ENCODE measurements around the gene PRUNE2.

DNA sequence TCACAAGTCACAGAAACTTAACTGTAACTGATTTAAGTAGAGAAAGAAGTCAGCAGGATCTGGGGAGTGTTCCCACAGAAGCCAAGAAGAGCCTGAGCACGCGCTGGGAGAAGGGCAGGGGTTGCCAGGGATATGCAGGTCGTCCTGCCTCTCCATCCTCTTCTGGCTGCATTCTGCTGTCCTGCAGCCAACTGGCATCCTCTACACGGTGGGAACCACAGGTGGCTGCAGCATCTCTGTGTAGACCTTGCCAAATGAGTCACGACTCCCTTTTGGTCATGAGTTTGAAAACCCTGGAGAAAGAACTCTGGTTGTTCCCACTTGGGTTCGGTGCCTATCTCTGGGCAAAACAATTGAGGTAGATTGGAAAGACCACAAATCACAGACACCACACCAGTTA, 180.0 kb downstream of the PRUNE2 start:
- TF ChIP-seq EZH2 (IDR thresholded peaks at IDR 0.05; ENCODE audit: borderline replicate concordance, low read depth, low read length) (no peak), EP300 (IDR thresholded peaks at IDR 0.05; ENCODE audit: low read length) (no peak), ZC3H11A (IDR thresholded peaks at IDR 0.05; ENCODE audit: low read depth, low read length) (no peak), SRSF3 (IDR thresholded peaks at IDR 0.05; ENCODE audit: insufficient read depth, low read length) (no peak), CHD2 (IDR thresholded peaks at IDR 0.05; ENCODE audit: low read depth, low read length) (no peak), POLR2A (conservative IDR thresholded peaks at IDR 0.05) (no peak), MCM3 (IDR thresholded peaks at IDR 0.05) (no peak), ZNF551 (CRISPR knock-in tag; IDR thresholded peaks at IDR 0.05) (no peak), MEF2D (tag; conservative IDR thresholded peaks at IDR 0.05; ENCODE audit: low read depth) (no peak), HCFC1 (IDR thresholded peaks at IDR 0.05; ENCODE audit: low read depth, low read length) (no peak)
- TF ChIP-seq, protein P1, sequence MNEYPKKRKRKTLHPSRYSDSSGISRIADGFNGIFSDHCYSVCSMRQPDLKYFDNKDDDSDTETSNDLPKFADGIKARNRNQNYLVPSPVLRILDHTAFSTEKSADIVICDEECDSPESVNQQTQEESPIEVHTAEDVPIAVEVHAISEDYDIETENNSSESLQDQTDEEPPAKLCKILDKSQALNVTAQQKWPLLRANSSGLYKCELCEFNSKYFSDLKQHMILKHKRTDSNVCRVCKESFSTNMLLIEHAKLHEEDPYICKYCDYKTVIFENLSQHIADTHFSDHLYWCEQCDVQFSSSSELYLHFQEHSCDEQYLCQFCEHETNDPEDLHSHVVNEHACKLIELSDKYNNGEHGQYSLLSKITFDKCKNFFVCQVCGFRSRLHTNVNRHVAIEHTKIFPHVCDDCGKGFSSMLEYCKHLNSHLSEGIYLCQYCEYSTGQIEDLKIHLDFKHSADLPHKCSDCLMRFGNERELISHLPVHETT (CRISPR knock-in tag; conservative IDR thresholded peaks at IDR 0.05 in 1 of 2, IDR thresholded peaks at IDR 0.05 in 1 of 2) = no peak
- TF ChIP-seq, protein P2, sequence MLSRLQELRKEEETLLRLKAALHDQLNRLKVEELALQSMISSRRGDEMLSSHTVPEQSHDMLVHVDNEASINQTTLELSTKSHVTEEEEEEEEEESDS (CRISPR knock-in tag; IDR thresholded peaks at IDR 0.05) = no peak
- TF ChIP-seq, protein P3, sequence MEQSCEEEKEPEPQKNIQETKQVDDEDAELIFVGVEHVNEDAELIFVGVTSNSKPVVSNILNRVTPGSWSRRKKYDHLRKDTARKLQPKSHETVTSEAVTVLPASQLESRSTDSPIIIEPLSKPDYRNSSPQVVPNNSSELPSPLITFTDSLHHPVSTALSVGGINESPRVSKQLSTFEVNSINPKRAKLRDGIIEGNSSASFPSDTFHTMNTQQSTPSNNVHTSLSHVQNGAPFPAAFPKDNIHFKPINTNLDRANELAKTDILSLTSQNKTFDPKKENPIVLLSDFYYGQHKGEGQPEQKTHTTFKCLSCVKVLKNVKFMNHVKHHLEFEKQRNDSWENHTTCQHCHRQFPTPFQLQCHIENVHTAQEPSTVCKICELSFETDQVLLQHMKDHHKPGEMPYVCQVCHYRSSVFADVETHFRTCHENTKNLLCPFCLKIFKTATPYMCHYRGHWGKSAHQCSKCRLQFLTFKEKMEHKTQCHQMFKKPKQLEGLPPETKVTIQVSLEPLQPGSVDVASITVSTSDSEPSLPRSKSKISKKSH (CRISPR knock-in tag; IDR thresholded peaks at IDR 0.05) = no peak
- TF ChIP-seq, protein P4, sequence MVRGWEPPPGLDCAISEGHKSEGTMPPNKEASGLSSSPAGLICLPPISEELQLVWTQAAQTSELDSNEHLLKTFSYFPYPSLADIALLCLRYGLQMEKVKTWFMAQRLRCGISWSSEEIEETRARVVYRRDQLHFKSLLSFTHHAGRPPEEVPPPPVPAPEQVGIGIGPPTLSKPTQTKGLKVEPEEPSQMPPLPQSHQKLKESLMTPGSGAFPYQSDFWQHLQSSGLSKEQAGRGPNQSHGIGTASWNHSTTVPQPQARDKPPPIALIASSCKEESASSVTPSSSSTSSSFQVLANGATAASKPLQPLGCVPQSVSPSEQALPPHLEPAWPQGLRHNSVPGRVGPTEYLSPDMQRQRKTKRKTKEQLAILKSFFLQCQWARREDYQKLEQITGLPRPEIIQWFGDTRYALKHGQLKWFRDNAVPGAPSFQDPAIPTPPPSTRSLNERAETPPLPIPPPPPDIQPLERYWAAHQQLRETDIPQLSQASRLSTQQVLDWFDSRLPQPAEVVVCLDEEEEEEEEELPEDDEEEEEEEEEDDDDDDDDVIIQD (CRISPR knock-in tag; IDR thresholded peaks at IDR 0.05) = no peak

Measured in K562 (cell line).